Right ventricle myocardium inferior (tissue), 1 donor: ENCODE data around the gene SCGB1D1. TPM values are rescaled to one million over a fixed set of nuclear protein-coding genes. Genes with fewer than 3 reads are reported as not detected.

Experiments used
- ATAC-seq: fragments of 200-7000 bp; cut with Tn5 transposase; one replicate; pipeline ENCODE4 v1.9.1; 2020; ENCODE audit warnings: mild to moderate bottlenecking, moderate library complexity
- DNase-seq: peaks from one replicate; pipeline ENCODE4 v3.0.0; 2021; ENCODE audit errors: missing footprints
- intact Hi-C: fragments of 100-400 bp; cut with DNase I; formaldehyde crosslinking; loops from one replicate; pipeline ENCODE4 v1.11.0; 2022
- long read RNA-seq: library from polyadenylated mRNA; unstranded; transcript quantifications from one replicate; pipeline ENCODE4 v2.0.0, GENCODE V29; 2021
- total RNA-seq: library from RNA; stranded (reverse); fragmentation: NEBNext Ultra II Directional; extraction: Animal tissue kit (Norgen Biotek cat#: 25700); gene quantifications from one replicate; pipeline ENCODE4 v1.2.1, GENCODE V29; 2021
- donor health status: DM: no; HTN: yes; CAD: no; lungs with severe emphysema.

Gene SCGB1D1
- not detected for total RNA-seq
- long read RNA-seq, result 0 reads

- intact Hi-C loops, result no loop called here
- DNase-seq (no peak), ATAC-seq (no peak)
Observed at GRCh38 chr11:62190011-62190410, at the start of gene SCGB1D1. TSS of gene SCGB1D1 (plus strand) at chr11:62190216. CDS start at chr11:62190285, 69 bp downstream.

GRCh38 chr11:62140304-62141110 lies 49.5 kb upstream of the SCGB1D1 start:
- intact Hi-C loops, result no loop called here
- ATAC-seq (no peak), DNase-seq (no peak)

GRCh38 chr11:62141111-62142042 lies 48.6 kb upstream of the SCGB1D1 start:
- DNase-seq (no peak), ATAC-seq (no peak)
- intact Hi-C loops, result no loop called here

- intact Hi-C loops, result no loop called here
- no peak for DNase-seq
Observed at GRCh38 chr11:62142043-62142375, 48.0 kb upstream of the SCGB1D1 start.

GRCh38 chr11:62142921-62143320 lies 47.1 kb upstream of the SCGB1D1 start:
- DNase-seq, result no peak
- peak; percentile 42 for ATAC-seq
- intact Hi-C loops, result no loop called here

More at GRCh38 chr11:62142043-62142375, 48.0 kb upstream of the SCGB1D1 start:
- ATAC-seq, result no peak

GRCh38 chr11:62143727-62144126 lies 46.3 kb upstream of the SCGB1D1 start:
- no peak for ATAC-seq

GRCh38 chr11:62144641-62145255 lies 45.3 kb upstream of the SCGB1D1 start:
- DNase-seq, result no peak
- no peak for ATAC-seq

More at GRCh38 chr11:62143727-62144126, 46.3 kb upstream of the SCGB1D1 start:
- DNase-seq, result no peak
- intact Hi-C loops, result no loop called here

GRCh38 chr11:62145261-62145871 lies 44.6 kb upstream of the SCGB1D1 start:
- ATAC-seq (no peak), DNase-seq (no peak)
- intact Hi-C loops, result no loop called here

More at GRCh38 chr11:62144641-62145255, 45.3 kb upstream of the SCGB1D1 start:
- intact Hi-C loops, result no loop called here

- no peak for ATAC-seq
- intact Hi-C loops, result no loop called here
- DNase-seq, result no peak
Observed at GRCh38 chr11:62146476-62147200, 43.4 kb upstream of the SCGB1D1 start.

- ATAC-seq, result no peak
- no peak for DNase-seq
- intact Hi-C loops, result no loop called here
Observed at GRCh38 chr11:62147545-62147944, 42.5 kb upstream of the SCGB1D1 start.

GRCh38 chr11:62148271-62148980 lies 41.6 kb upstream of the SCGB1D1 start:
- ATAC-seq, result no peak
- intact Hi-C loops, result no loop called here
- no peak for DNase-seq

- ATAC-seq (peak; percentile 18), DNase-seq (no peak)
- intact Hi-C loops, result no loop called here
Observed at GRCh38 chr11:62149986-62150886, 39.8 kb upstream of the SCGB1D1 start.

GRCh38 chr11:62150887-62151736 lies 38.9 kb upstream of the SCGB1D1 start:
- DNase-seq (no peak), ATAC-seq (peak; percentile 22)
- intact Hi-C loops, result no loop called here

- DNase-seq (no peak), ATAC-seq (no peak)
- intact Hi-C loops, result no loop called here
Observed at GRCh38 chr11:62151737-62152102, 38.3 kb upstream of the SCGB1D1 start.

GRCh38 chr11:62152245-62153086 lies 37.5 kb upstream of the SCGB1D1 start:
- no peak for ATAC-seq
- no peak for DNase-seq
- intact Hi-C loops, result no loop called here
